ENCODE results near the gene NFE2L3.

The NFE2L3 gene

DNA sequence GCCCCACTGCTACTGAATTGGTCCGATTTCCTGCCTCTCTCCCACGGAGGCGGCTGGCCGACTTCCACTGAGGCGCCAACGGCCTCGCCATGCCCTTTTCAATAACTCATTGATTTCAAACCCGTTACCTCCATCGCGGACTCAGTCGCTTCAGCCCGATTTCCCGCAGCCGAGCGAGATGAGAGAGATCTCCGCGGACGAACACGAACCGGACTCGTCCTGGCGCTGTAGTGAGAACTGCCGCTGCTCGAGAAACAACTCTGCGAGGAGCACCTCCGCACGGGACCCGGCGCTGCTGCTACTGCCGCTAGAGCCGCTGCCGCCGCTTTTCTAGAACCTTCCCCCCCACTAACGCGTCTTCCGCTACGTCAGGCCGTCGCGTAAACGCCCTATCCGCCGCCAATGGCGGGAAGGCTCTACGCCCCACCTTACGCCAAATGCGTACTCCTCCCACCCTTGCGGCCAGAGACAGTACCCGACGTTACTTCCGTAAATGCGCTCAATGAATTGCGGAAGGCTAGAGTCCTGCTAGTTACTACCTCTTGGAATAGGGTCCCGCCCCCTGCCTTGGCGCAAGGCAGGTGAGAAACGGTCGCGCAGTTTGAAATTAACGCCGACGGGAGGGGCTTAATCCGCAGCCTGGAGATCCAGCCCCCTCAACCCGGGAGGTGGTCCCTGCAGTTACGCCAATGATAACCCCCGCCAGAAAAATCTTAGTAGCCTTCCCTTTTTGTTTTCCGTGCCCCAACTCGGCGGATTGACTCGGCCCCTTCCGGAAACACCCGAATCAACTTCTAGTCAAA is 48.6 kb downstream of the NFE2L3 start, which contains the start of gene HNRNPA2B1:
Gene HNRNPA2B1 (minus strand): TSS at position 303 of the 803 bp plus-strand sequence. CDS start 169 bp downstream, at position 134.
- DNase-seq, result peak; percentile 95

DNA sequence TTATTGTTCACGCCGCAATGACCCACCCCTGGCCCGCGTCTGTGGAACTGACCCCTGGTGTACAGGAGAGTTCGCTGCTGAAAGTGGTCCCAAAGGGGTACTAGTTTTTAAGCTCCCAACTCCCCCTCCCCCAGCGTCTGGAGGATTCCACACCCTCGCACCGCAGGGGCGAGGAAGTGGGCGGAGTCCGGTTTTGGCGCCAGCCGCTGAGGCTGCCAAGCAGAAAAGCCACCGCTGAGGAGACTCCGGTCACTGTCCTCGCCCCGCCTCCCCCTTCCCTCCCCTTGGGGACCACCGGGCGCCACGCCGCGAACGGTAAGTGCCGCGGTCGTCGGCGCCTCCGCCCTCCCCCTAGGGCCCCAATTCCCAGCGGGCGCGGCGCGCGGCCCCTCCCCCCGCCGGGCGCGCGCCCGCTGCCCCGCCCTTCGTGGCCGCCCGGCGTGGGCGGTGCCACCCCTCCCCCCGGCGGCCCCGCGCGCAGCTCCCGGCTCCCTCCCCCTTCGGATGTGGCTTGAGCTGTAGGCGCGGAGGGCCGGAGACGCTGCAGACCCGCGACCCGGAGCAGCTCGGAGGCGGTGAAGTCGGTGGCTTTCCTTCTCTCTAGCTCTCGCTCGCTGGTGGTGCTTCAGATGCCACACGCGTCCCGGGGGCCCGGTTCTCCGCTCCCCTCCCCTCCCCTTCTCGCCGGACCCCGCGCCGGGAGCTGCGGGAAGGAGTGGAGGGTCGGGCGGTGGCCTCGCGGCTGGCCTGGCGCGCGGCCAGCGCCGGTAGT is 49.4 kb downstream of the NFE2L3 start, which contains the start of gene CBX3:
Gene CBX3 (plus strand): TSS at position 499 of the 772 bp plus-strand sequence. CDS start 1,254 bp downstream, outside the sequence.
- peak; percentile 72 for DNase-seq

DNA sequence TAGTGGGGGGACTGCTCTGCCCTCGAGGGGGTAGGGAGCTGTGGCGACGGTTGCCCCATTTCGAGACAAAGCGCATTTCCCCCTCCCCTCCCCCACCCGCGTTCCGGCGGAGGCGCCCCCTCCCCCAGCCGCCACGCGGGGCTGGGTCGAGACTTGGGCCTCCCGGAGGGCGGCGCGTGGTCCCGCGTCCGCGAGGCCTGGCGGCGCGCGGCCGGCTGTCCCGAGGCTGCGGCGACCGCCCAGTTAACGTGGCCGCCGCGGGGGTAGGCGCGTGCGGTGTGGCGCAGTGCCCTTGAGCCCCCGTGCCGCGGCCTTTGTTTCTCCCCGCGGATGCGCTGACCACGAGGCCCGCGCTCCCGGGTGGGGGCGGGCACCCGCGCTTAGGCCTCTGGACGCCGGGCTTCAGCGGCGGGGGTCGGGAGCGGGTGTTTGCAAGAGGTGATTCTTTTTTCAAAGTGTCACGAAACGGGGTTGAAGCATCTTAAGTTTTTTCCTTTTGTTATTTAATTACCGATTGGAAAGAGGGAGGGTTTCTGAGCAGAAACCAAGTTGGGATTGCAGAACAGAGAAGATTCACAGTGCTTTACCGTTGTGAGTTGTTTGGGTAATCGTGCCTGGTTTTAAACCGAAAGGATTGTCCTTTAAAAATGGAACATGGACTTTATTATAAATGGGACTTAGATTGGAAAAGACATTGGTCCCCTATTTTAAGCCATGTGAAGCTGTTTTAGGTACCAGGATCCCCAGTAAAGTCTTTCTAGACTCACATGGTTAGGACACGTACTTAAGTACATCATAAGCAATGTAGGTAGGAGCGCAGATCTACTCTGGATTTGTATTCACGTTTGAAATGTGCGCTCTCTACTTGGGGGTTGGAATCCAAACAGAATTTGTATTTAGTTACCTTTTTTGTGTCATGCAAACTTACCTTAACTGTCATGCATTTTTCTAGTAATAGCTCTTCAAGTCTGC is 50.3 kb downstream of the NFE2L3 start:
- no peak for DNase-seq

DNA sequence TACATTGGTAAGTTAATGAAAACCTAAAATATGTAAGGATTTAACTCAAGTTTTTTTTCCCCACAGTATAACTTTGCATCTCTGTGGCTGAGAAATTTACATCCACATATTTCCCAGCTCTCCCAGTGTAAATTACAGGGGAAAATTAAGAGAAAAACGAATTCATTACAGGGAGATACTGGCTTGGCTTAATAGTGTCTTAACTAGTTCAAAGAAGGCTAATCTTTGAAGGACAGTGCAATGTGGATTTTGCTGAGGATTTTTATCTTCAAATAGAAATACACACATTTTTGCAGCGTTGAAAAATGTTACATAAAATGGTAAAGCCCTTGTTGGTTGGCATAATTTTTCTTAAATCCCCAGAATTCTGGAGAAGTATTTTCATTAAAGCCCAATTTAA is 51.0 kb downstream of the NFE2L3 start:
- no peak for DNase-seq

DNA sequence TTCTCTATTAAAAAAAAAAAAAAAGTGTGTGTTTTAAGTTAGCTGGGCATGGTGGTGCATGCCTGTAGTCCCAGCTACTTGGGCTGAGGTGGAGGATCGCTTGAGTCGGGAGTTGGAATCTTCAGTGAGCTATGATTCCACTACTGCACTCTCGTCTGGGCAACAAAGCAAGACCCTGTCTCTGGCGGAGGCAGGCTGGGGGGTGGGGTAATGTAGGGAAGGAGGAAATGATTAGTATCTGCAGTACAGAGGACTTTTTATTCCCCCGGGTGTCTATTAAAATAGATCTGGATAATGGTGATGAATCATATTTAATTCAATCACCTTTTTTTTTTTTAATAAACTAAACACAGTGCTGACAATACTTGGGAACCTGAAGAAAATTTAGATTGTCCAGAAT is 56.0 kb downstream of the NFE2L3 start:
- DNase-seq, result no peak

DNA sequence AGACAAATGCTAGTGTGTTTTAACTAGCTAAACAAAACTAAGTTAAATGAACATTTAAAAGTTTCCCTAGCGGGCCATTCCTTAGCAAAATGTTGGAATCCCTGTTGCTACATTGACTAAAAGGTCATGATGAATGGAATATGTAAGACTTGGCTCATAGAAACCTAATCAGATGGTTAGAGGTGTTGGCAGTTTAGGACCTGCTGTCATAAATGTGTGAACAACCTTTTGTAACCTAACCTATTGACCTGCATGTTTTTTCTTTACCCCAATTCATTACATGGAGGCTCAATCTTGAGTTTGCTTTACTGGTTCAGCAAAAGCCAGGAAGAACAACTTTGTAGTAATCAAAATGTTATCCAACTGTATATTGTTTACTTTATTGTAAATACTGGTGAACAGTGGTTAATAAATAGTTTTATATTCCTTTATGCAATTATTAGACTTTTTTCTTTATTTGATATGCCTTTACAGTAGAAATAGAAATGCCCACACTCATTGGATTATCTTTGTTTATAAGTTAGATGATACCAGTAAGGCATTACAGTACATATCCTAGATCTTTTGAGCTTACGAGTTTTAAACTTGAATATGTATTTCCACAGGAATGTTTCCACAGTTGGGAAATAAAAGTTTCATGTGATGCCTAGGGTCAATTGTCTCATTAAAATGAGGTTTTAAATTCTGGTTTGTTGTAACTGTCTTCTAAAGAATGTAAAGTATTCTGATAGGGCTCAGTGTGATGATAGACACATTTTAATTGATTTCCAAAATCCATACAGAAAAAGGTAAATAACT is 61.1 kb downstream of the NFE2L3 start:
- DNase-seq, result no peak

DNA sequence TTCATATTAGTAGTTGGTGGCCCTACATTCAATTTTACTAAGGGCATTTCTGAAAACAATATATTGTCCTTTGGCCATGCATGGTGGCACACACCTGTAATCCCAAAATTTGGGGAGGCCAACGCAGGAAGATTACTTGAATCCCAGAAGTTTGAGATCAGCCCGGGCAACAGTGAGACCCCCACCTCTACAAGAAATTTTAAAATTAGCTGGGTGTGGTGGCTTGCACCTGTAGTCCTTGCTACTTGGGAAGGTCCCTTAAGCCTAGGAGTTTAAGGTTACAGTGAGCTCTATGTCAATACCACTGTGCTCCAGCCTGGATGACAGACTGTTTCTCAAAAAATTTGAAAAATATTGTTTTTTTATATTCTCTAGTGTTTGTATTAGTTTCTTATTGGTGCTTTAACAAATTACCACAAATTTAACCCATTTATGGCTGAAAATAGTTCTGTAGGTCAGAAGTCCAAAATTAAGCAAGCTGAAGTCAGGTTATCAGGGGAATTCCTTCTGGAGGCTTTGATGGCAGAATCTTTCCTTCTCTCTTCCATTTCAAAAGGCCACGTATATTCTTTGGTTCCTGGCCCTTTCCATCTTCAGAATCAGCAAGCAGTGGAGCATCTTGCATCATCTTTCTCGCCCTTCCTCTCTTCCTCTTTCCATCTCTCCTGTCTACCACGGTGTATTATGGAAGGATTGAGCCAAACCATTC is 62.0 kb downstream of the NFE2L3 start:
- no peak for DNase-seq

DNA sequence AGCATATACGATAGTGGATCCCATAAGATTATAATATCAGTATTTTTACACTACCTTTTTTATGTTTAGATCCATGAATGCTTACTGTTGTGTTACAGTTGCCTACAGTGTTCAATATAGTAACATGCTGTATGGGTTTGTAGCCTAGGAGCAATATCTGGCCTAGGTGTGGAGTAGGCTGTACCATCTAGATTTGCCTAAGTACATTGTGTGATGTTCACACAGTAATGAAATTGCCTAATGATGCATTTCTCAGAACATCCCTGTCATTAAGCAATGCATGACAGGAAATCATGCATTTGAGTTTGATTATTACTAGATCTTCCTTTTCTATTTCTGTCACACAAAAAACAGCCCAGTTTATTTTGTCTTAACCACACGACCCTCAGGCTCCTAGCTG is 64.1 kb downstream of the NFE2L3 start:
- DNase-seq, result no peak

DNA sequence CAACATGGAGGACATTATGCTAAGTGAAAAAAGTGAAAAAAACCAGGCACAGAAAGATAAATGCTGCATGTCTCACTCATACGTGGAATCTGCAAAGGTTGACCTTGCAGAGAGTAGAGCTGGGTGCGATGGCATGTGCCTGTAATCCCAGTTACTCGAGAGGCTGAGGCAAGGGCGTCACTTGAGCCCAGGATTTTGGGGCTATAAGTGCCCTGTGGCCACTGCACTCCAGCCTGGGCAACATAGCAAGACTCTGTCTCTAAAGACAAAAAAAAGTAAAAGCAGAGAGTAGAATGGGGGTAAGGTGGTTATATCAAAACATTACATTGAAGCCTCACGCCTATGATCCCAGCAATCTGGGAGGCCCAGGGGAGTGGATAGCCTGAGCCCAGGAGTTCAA is 72.4 kb downstream of the NFE2L3 start:
- no peak for DNase-seq

DNA sequence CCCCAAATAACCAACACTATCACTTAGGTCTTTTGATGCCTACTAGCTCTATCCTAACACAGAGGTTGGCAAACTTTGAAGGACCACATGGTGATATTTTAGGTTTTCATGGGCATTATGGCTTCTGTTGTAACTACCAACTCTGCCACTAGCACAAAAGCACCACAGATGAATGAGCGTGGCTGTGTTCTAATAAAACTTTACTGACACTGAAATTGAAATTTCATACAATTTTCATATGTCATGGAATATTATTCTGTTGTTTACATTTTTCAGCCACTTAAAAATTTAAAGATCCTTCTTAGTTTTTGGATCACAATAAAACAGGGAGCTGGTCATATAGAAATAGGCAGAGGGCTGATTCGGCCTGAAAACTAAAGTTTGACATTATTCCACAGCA is 76.0 kb downstream of the NFE2L3 start:
- no peak for DNase-seq

DNA sequence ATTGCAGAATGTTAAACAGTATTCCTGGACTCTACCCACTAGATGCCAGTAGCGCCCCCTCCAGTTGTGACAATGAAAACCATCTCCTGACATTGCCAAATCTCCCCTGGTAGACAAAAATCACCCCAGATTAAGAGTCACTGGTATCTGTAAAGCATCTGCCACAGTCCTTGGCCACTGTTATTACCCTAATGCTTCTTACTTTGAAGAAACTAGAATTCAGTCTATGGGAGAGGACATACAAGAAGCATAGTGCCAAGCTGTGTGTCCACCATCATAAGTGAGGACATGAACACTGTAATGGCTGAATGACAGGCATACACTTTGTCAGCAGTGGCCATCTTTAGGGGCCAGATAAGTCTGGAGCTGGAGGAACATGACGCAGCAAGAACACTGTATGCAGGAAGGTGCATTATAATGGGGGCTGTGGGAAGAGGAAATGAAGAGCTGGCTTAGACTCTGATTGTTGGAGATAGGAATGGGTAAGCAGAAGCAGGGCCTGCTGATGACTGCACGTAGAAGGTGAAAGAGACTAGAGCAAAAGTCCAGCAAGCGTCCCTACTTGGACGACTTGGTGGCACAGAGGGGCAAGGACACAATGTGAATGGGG is 82.0 kb downstream of the NFE2L3 start:
- DNase-seq, result no peak
